ENCODE measurements around the gene RXFP4. TPM values are rescaled to one million over a fixed set of nuclear protein-coding genes. Genes with fewer than 3 reads are reported as not detected.

The RXFP4 gene
- total RNA-seq, 1 experiment from 2014 or later = not detected

- no peak for TF ChIP-seq ZNF512 (CRISPR knock-in tag; IDR thresholded peaks at IDR 0.05; ENCODE audit: borderline replicate concordance)
- TF ChIP-seq PREB (CRISPR knock-in tag; IDR thresholded peaks at IDR 0.05; ENCODE audit: borderline replicate concordance) = no peak
- TF ChIP-seq JUN (CRISPR knock-in tag; IDR thresholded peaks at IDR 0.05) = no peak
- no peak for TF ChIP-seq FOXP4 (CRISPR knock-in tag; IDR thresholded peaks at IDR 0.05)
- no peak for TF ChIP-seq CREB1 (CRISPR knock-in tag; IDR thresholded peaks at IDR 0.05)
- no peak for TF ChIP-seq ZNF671 (CRISPR knock-in tag; IDR thresholded peaks at IDR 0.05)
These were observed 20.5 kb downstream of the RXFP4 start (continued) for GRCh38 chr1:155961937-155962336.

GRCh38 chr1:155962599-155963211 is 21.3 kb downstream of the RXFP4 start:
- CTCF ChIA-PET = interaction anchor here (0.6 to 2.1 kb wide), 5 partner anchors 14 to 47 kb away, joined by 3 to 10 read pairs (median 4); partner anchors contain the start of gene ARHGEF2
- ATAC-seq = no peak
- no peaks in the 10 kb centered on the region for H3K9me3 Mint-ChIP-seq
- no peak for TF ChIP-seq CREB1 (CRISPR knock-in tag; IDR thresholded peaks at IDR 0.05)
- no peak for TF ChIP-seq ATF1 (CRISPR knock-in tag; IDR thresholded peaks at IDR 0.05)
- no peak for TF ChIP-seq SMAD4 (CRISPR knock-in tag; IDR thresholded peaks at IDR 0.05)
- TF ChIP-seq CDX4 (CRISPR knock-in tag; IDR thresholded peaks at IDR 0.05; ENCODE audit: borderline replicate concordance) = no peak
- TF ChIP-seq ERG (CRISPR knock-in tag; IDR thresholded peaks at IDR 0.05) = no peak
- TF ChIP-seq ARID4B (CRISPR knock-in tag; IDR thresholded peaks at IDR 0.05; ENCODE audit: borderline replicate concordance) = no peak
- TF ChIP-seq ZBTB43 (CRISPR knock-in tag; IDR thresholded peaks at IDR 0.05) = no peak
- TF ChIP-seq USF1 (CRISPR knock-in tag; IDR thresholded peaks at IDR 0.05) = no peak
- no peak for TF ChIP-seq ZNF281 (CRISPR knock-in tag; IDR thresholded peaks at IDR 0.05)
- TF ChIP-seq E2F4 (CRISPR knock-in tag; IDR thresholded peaks at IDR 0.05; ENCODE audit: borderline replicate concordance, low read depth) = no peak
- no peak for TF ChIP-seq TEAD1 (CRISPR knock-in tag; IDR thresholded peaks at IDR 0.05)

More at GRCh38 chr1:155962599-155963211, 21.3 kb downstream of the RXFP4 start:
- H3K4me1 Mint-ChIP-seq = peaks cover 13% of the 10 kb centered on the region
- H3K27me3 Mint-ChIP-seq (ENCODE audit: low read depth) = no peaks in the 10 kb centered on the region
- H3K27ac Mint-ChIP-seq = no peak overlapping the region
- POLR2A ChIA-PET = interaction anchor here (0.6 kb wide), 1 partner anchor 47 kb away, joined by 3 read pairs; no protein-coding TSS in a partner anchor
- H3K36me3 Mint-ChIP-seq = peaks cover 65% of the 10 kb centered on the region
- no peak for DNase-seq (ENCODE audit: low spot score)
- H3K4me3 Mint-ChIP-seq = no peak overlapping the region

All from WTC11 (cell line).